Brain microvascular endothelial cell (primary cell): Measurements from ENCODE around the gene USP36.
A peak's percentile ranks its signal among the peaks of the same experiment; 100 is the strongest.

ENCODE experiments used
- DNase-seq: peaks from one replicate; pipeline ENCODE4 v3.0.0-alpha.2; 2020
- H3K27ac ChIP-seq: fragments of 250-450 bp; sonication (Bioruptor Pico); 2 replicates; pipeline ENCODE4 v1.5.1; 2020; ENCODE audit warnings: mild to moderate bottlenecking, moderate library complexity
- H3K27me3 ChIP-seq: fragments of 250-450 bp; sonication (Bioruptor Pico); replicated peaks from 2 replicates; pipeline ENCODE4 v1.5.1; 2020; ENCODE audit warnings: mild to moderate bottlenecking
- H3K36me3 ChIP-seq: fragments of 250-450 bp; sonication (Bioruptor Pico); replicated peaks from 2 replicates; pipeline ENCODE4 v1.5.1; 2020; ENCODE audit warnings: mild to moderate bottlenecking
- H3K4me3 ChIP-seq: 2 replicates; pipeline ENCODE4 v1.5.1; 2011; ENCODE audit warnings: low read depth, mild to moderate bottlenecking, control low read depth, low read length, moderate library complexity
- in situ Hi-C: cut with HindIII; loops from 2 replicates; pipeline ENCODE4 v1.10.0; 2017; ENCODE audit warnings: low sequenced_read_pairs, low pct_ligation_motif_present
- TF ChIP-seq, protein P1 (sequence below): IDR thresholded peaks from 2 replicates; pipeline ENCODE4 v1.5.1; 2011; ENCODE audit warnings: low read depth, mild to moderate bottlenecking, moderate library complexity, low read length, control low read depth, inconsistent platforms; ENCODE audit errors: missing control alignments

The USP36 gene

GRCh38 chr17:78855561-78856165, 15.0 kb upstream of the USP36 start:
- H3K27ac ChIP-seq, result no peak overlapping the region
- no peak for DNase-seq
- TF ChIP-seq, protein P1, sequence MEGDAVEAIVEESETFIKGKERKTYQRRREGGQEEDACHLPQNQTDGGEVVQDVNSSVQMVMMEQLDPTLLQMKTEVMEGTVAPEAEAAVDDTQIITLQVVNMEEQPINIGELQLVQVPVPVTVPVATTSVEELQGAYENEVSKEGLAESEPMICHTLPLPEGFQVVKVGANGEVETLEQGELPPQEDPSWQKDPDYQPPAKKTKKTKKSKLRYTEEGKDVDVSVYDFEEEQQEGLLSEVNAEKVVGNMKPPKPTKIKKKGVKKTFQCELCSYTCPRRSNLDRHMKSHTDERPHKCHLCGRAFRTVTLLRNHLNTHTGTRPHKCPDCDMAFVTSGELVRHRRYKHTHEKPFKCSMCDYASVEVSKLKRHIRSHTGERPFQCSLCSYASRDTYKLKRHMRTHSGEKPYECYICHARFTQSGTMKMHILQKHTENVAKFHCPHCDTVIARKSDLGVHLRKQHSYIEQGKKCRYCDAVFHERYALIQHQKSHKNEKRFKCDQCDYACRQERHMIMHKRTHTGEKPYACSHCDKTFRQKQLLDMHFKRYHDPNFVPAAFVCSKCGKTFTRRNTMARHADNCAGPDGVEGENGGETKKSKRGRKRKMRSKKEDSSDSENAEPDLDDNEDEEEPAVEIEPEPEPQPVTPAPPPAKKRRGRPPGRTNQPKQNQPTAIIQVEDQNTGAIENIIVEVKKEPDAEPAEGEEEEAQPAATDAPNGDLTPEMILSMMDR, result no peak

DNA sequence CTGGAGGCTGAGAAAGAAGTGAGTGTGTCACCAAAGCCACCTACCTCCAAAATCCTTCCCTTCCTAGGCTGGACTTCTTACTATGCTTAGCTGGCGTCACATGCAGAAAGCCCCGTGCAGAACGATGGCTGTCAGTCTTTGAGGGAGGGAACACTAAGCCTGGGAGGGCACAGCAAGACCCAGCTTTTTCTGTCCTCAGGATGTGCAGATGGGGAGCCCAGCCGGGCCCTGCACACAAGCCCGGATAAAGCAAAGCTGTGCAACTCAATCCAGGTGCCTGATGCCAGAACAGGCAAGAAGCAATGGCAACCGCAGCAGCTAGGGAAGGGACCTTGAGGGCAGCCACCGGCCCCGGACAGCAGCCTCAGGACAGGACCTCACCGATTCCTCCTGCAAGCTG, 13.9 kb upstream of the USP36 start:
- DNase-seq, result no peak
- H3K36me3 ChIP-seq, result peaks cover 43% of the 10 kb centered on the region
- H3K27ac ChIP-seq, result no peak overlapping the region
- no peaks in the 10 kb centered on the region for H3K27me3 ChIP-seq
- TF ChIP-seq, protein P1, result no peak
- in situ Hi-C loops, result no loop called here
- no peak overlapping the region for H3K4me3 ChIP-seq

More at GRCh38 chr17:78855561-78856165, 15.0 kb upstream of the USP36 start:
- in situ Hi-C loops, result no loop called here
- H3K36me3 ChIP-seq, result peaks cover 48% of the 10 kb centered on the region
- no peak overlapping the region for H3K4me3 ChIP-seq
- H3K27me3 ChIP-seq, result no peaks in the 10 kb centered on the region

- TF ChIP-seq, protein P1, result no peak
- peaks cover 41% of the 10 kb centered on the region for H3K36me3 ChIP-seq
- no peak for DNase-seq
- no peak overlapping the region for H3K27ac ChIP-seq
- no peak overlapping the region for H3K4me3 ChIP-seq
- in situ Hi-C loops, result no loop called here
- no peaks in the 10 kb centered on the region for H3K27me3 ChIP-seq
Observed at GRCh38 chr17:78853926-78854394, 13.3 kb upstream of the USP36 start.

DNA sequence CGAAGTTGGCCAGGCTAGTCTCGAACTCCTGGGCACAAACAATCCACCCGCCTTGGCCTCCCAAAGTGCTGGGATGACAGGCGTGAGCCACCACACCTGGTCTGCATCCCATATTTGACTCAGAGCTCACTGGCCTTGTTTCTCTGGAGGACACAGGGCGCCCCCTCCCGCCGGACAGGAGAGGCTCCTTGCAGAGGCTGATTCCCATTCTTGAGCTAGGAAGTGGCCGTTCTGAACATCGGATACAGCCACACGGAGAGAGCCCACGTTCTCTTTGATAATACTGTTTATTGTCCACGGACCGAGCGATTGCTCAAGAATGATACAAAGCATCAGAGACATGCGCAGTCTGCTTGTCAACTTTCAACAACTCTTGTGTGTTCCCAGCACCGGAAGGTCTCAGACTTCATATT, 12.1 kb upstream of the USP36 start:
- no peak overlapping the region for H3K27ac ChIP-seq
- in situ Hi-C loops, result no loop called here
- no peak overlapping the region for H3K4me3 ChIP-seq
- H3K27me3 ChIP-seq, result no peaks in the 10 kb centered on the region
- H3K36me3 ChIP-seq, result peaks cover 39% of the 10 kb centered on the region
- no peak for DNase-seq
- TF ChIP-seq, protein P1, result peak; percentile 33

DNA sequence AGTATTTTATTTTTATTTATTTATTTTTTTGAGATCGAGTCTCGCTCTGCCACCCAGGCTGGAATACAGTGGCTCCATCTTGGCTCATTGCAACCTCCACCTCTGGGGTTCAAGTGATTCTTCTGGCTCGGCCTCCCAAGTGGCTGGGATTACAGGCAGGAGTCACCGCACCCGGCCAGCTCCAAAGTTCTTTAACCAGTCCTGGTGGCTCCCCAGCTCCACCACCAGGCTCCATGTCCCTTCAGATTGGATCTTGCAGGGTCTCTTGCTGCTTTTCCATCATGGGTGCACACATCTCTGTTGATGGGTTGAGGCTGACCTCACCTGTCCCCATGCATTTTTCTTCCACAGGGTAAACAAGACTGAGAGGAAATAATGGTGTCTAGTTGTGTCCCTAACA, 8.4 kb upstream of the USP36 start:
- peaks cover 14% of the 10 kb centered on the region for H3K36me3 ChIP-seq
- no peak for DNase-seq
- H3K4me3 ChIP-seq, result no peak overlapping the region
- no peak overlapping the region for H3K27ac ChIP-seq
- no peaks in the 10 kb centered on the region for H3K27me3 ChIP-seq
- TF ChIP-seq, protein P1, result no peak
- in situ Hi-C loops, result no loop called here

DNA sequence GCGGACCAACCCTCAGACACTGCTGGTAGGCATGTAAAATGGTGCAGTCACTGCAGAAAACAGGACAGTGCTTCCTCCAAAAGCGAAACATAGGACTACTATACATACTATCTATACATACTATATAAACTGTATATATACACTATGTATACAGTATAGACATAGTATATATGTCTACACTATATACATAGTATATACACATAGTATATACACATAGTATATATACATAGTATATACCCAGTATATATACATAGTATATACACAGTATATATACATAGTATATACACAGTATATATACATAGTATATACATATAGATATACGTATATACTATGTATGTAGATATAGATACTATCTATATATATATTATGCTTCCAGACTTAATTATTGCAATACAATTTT, 6.4 kb upstream of the USP36 start:
- in situ Hi-C loops, result no loop called here
- Histone ChIP-seq H3K36me3 (no peaks in the 10 kb centered on the region), H3K27me3 (no peaks in the 10 kb centered on the region), H3K27ac (no peak overlapping the region), H3K4me3 (no peak overlapping the region)
- TF ChIP-seq, protein P1, result no peak
- DNase-seq, result no peak
